GM18511 (cell line): ENCODE results near the gene CRYGC.

Experiments
- ATAC-seq: cut with Tn5 transposase; IDR thresholded peaks from one replicate; pipeline ENCODE4 v1.9.1; 2021; ENCODE audit warnings: mild to moderate bottlenecking, moderate library complexity; ENCODE audit not compliant: unreplicated experiment

CRYGC gene

GRCh38 chr2:208097801-208098200 lies 31.8 kb downstream of the CRYGC start:
- no peak for ATAC-seq

- no peak for ATAC-seq
Measured at GRCh38 chr2:208097313-208097712, 32.3 kb downstream of the CRYGC start.

GRCh38 chr2:208096080-208096479 lies 33.5 kb downstream of the CRYGC start:
- no peak for ATAC-seq

- ATAC-seq = no peak
Measured at GRCh38 chr2:208093128-208093527, 36.5 kb downstream of the CRYGC start.

GRCh38 chr2:208092093-208092832 lies 37.4 kb downstream of the CRYGC start:
- ATAC-seq = no peak

- no peak for ATAC-seq
Measured at GRCh38 chr2:208090420-208090819, 39.2 kb downstream of the CRYGC start.

GRCh38 chr2:208086029-208086428 lies 43.6 kb downstream of the CRYGC start:
- ATAC-seq = no peak

GRCh38 chr2:208083807-208084206 lies 45.8 kb downstream of the CRYGC start:
- ATAC-seq = no peak
